ENCODE data around the gene XKR7. TPM values are rescaled to one million over a fixed set of nuclear protein-coding genes. Genes with fewer than 3 reads are reported as not detected.

XKR7 gene, protein sequence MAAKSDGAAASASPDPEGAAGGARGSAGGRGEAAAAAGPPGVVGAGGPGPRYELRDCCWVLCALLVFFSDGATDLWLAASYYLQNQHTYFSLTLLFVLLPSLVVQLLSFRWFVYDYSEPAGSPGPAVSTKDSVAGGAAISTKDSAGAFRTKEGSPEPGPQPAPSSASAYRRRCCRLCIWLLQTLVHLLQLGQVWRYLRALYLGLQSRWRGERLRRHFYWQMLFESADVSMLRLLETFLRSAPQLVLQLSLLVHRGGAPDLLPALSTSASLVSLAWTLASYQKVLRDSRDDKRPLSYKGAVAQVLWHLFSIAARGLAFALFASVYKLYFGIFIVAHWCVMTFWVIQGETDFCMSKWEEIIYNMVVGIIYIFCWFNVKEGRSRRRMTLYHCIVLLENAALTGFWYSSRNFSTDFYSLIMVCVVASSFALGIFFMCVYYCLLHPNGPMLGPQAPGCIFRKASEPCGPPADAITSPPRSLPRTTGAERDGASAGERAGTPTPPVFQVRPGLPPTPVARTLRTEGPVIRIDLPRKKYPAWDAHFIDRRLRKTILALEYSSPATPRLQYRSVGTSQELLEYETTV
- total RNA-seq = under 1 TPM in 1 of 2 experiments, not detected in 1; 0.03 TPM

DNA sequence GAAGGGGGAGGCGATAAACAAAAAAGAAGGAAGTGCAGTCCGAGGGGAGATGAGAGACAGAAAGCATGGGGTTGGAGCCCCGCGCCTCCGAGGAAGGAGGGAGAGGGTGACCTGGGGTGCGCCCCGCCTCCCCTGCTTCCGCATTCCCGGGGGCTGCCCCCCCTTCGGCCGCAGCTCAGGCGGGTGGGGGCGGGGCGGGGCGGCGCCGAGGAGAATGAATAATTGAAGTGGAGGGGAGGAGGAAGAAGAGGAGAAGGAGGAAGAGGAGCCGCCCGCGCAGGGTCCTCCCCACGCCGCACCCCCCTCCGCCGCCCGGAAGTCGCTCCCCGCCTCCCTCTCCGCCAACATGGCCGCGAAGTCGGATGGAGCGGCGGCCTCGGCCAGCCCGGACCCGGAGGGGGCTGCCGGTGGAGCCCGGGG, at the start of gene XKR7:
XKR7 (plus strand) TSS at position 322 of the 420 bp plus-strand sequence; CDS start at position 347, 25 bp downstream.

DNA sequence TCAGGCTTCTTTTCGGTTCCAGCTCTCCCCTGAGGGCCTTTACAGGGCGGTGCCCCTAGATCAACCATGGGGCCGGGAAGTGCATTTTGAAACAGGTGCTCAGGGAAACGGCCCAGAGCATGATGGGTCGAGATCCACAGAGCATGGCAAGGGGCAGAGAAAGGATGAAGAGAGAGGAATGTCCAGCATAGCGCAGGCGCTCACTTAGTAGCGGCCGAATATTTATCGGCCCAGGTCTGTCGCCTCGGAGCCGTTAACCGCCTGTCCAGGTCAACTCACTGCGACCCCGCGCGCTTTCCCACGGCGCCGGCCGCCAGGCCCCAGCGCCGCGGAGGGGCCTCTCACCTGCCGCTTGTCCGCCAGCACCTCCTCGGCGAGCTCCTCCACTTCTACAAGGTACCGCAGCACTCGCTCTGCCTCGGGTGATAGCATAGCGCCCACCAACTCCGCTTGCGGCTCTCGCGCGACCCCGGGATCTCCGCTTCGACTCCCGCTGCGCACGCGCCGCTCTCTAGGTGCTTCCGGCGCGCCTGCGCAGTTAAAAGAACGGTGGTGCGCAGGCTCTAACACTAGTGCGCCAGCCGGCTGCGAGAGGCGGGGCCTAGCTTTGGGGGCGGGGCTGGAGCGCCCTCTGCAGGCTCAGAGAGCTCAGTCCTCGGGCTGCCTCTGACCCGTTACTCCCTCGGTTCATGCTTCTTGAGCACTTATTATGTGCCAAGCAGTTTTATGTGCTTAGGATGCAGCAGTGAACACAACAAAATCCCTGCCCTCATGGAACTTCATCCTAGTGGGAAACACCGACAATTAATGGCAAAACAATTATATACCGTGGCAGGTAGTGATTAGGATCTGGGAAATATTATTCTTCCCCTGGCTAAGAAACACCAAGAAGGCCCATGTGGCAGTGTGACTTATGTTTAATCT, 16.2 kb upstream of the XKR7 start, which contains the start of gene PDRG1:
PDRG1 (minus strand) TSS at position 517 of the 924 bp plus-strand sequence; CDS start at position 432, 85 bp downstream.

DNA sequence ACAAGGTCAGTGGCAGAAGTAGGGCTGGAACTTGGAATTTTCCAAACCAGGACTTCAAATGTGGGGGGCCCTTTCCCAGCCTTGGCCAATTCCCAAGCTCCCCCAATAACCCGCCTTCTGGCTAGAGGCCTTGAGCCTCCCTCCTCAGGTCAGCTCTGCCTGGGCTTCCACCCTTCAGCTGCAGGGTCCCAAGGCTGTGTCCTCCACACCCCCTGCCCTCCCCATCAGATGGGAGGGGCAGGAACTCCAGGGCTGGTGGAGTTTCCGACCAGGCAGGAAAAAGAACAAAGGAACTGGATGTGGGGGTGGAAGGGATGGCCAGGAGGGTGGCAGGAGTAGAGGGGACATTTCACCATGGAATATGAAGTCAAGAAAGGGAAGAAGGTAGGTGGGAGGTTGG, 42.1 kb downstream of the XKR7 start, which contains the start of gene CCM2L:
CCM2L (plus strand) TSS at position 338 of the 400 bp plus-strand sequence; CDS start at position 355, 17 bp downstream.

DNA sequence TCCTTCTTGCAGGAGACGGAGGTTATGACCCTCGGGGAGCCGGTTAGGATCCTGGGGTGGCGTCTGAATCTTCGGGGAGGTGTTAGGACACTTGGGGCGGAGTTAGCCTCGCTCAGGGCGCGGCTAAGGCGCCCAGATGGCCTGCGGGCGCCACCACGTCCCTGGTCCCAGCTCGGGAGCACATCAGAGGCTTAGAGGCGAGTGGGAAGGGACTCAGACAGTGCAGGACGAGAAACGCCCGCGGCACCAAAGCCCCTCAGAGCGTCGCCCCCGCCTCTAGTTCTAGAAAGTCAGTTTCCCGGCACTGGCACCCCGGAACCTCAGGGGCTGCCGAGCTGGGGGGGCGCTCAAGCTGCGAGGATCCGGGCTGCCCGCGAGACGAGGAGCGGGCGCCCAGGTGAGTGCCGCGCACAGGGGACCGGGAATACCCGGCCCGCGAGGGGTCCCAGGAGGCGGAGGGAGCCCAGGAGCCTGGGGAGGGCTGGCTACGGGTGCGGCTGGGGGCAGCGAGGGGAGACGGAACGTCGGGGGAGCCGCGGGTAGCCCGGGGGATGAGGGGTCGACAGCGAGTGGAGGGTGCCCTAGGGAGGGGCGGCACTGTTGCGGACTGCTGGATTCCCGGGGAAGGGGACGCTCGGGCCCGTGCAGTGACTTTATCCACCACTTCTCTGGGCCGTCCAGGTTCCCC, 84.3 kb downstream of the XKR7 start, which contains the start of gene HCK:
HCK (plus strand) TSS at position 153 of the 688 bp plus-strand sequence.

Other genes starting within 250 kb of the XKR7 start
- gene BCL2L1, start 245.3 kb upstream of the XKR7 start, total RNA-seq = 10 to 100 TPM; 65.5 to 66.1 TPM
- 100 to 1,000 TPM; 107 to 108 TPM for gene TPX2, start 228.9 kb upstream of the XKR7 start, total RNA-seq
- gene MYLK2, start 148.8 kb upstream of the XKR7 start, total RNA-seq = under 1 TPM; 0.30 to 0.34 TPM
- gene FOXS1, start 122.5 kb upstream of the XKR7 start, total RNA-seq = not detected
- not detected for gene DUSP15, start 97.6 kb upstream of the XKR7 start, total RNA-seq
- gene TTLL9, start 97.5 kb upstream of the XKR7 start, total RNA-seq = not detected
- gene PDRG1, start 16.1 kb upstream of the XKR7 start, total RNA-seq = 10 to 100 TPM; 11.1 to 11.7 TPM
- gene CCM2L, start 42.3 kb downstream of the XKR7 start, total RNA-seq = not detected
- not detected for gene HCK, start 84.1 kb downstream of the XKR7 start, total RNA-seq
- gene TM9SF4, start 141.6 kb downstream of the XKR7 start, total RNA-seq = 10 to 100 TPM; 34.6 to 35.9 TPM
- 10 to 100 TPM; 17.6 to 18.6 TPM for gene PLAGL2, start 239.6 kb downstream of the XKR7 start, total RNA-seq
- gene POFUT1, start 239.7 kb downstream of the XKR7 start, total RNA-seq = 10 to 100 TPM; 19.3 to 20.1 TPM

Measured in activated naive CD4-positive, alpha-beta T cell treated with anti-CD3 and anti-CD28 coated beads, Interleukin-2, amount 10 ng/mL, durations not matched to agents 5 hours and 36 hours (primary cell).